ENCODE measurements around the gene LIN7A.

LIN7A gene, protein sequence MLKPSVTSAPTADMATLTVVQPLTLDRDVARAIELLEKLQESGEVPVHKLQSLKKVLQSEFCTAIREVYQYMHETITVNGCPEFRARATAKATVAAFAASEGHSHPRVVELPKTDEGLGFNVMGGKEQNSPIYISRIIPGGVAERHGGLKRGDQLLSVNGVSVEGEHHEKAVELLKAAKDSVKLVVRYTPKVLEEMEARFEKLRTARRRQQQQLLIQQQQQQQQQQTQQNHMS

DNA sequence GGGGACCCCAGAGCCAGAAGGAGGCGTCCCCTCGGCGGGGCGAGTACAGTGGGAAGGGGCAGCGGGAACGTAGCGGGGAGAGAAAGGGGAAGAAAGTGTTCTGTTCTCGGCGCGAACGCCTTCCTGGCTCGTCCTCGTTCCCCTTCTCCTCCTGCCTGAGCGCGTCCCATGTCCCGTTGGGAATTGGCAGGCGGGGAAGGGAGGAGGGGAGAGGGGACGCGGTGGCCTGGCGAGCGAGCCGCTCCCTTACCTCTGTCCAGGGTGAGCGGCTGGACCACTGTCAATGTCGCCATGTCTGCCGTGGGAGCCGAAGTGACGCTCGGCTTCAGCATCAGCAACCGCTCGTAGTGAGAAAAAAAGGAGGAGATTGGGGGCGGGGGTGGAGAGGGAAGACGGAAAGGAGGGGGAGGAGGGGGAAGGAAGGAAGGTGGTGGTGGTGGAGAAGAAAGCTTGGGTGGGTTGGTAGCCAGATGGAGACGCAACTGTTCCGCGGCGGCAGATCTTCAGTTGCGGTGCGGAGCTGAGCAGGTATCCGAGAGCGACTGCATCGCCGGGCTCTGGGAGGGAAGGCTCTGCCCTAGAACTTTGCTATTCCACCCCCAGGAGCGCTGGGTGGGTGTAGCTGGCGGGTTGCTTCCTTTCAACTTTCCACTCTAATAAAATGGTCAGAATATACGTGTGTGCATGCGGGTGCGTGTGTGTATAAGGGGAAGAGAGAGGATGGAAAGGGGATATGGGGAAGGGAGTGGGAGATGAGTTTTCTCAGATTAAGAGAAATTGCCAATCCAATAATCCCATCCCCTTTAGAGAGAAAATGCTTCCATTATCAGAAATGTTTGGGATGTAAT lies at the start of gene LIN7A:
Gene LIN7A, minus strand, starts transcription at position 544 of the 848 bp plus-strand sequence. Its CDS starts 212 bp downstream, at position 332.
- DNase-seq = peak; percentile 43

DNA sequence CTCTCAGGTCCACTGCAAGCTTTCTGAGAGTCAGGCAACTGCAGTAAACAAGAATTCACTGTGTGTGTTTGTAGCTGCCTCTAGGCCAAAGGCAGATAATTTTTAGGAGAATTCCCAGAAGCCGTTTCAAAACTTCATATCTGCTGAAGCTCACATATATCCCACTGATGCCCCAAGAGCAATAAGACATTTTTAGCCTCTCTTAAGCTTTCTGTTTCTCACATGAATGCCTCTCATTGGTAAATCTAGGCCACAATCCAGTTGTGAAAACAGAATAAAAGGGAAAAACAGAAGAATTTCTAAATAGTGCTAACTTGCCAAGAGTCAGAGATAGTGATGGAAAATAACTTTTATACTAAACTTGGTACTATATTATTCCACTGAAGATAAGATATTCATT lies 48.5 kb upstream of the LIN7A start:
- DNase-seq = no peak

DNA sequence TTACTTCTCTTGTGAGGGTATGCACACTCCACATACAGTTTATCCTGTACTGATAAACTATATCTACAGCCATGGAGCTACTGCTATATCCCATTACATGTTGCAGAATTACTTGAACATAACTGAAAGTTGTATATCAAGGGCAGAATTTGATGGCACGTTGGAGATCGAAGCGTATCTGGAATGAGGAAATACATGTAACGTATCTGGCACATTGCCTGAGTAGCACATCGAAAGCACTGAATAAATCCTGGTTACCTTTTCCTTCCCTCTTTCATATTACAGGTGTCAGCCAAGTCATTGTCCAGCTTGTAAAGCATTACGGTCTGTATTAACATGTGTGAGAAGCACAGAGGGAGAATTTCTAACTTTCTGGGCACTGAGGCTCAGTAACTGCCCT lies 42.1 kb upstream of the LIN7A start:
- DNase-seq = no peak

DNA sequence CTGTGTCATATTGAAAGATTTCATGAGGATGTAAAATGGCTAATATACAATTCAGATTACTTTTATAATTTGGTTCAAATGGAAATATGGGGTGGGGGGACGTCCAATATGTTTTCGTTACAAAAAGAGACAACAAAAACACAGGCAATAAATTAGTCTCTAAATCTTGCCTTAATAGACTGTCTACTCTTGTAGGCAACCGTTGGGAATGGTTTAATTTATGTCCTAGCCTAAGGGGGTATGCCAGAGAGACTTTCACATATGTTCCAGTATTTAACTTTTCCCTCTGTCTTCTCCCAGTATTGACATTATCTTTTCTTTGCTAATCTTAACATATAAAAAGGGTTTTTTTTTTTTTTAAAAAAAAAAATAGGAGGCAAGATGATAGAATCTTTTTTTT lies 41.5 kb upstream of the LIN7A start:
- no peak for DNase-seq

DNA sequence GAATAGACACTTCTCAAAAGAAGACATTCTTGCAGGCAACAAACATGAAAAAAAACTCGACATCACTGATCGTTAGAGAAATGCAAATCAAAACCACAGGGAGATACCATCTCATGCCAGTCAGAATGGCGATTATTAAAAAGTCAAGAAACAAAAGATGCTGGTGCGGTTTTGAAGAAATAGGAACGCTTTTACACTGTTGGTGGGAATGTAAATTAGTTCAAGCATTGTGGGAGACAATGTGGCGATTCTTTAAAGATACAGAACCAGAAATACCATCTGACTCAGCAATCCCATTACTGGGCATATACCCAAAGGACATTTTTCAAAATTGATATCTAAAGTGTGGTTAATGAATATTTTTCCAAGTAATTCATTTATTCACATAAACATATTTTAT lies 39.6 kb upstream of the LIN7A start:
- no peak for DNase-seq

DNA sequence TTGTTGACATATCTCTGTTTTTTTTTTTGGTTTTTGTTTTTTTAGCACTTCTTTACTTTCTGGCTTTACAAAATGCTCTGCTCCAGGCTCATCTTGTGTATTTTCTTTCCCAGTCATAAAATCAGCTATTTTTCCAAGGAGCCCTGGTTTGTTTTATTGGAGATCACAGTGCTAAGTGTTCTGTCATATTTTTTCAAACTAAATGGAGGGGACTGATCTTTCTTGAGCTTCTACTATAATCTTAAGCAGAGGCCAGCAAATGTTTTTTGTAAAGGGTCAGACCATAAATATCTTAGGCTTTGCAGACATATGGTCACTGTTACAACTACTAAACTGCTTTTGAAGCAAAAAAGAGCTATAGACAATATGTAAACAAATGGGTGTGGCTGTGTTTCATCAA lies 30.6 kb upstream of the LIN7A start:
- DNase-seq = no peak

DNA sequence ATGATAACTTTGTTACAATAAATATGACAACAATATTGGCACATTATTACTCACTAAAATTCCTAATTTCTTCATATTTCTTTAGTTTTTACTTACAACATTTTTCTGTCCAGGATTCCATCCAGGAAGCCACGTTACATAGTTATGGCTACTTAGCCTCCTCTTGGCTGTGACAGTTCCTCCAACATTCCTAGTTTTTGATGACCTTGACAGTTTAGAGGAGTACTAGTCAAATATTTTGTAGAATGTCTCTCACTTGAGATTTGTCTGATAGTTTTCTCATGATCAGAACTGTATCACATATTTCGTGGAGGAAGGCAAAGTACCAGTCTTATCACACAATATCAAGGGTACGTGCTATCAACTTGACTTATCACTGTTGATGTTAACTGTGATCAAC lies 29.8 kb upstream of the LIN7A start:
- no peak for DNase-seq

DNA sequence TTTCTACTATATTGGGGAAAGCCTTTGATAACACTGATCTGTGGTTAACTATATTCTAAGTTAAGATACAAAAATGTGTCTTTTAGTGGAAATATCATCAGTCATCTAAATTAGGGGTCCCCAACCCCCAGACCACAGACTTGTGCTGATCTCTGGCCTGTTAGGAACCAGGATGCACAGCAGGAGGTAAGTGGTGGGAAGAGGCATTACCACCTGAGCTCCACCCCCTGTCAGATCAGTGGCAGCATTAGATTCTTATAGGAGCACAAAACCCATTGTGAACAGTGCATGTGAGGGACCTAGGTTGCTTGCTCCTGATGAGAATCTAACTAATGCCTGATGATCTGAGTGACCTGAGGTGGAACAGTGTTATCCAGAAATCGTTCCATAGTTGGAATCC lies 28.3 kb upstream of the LIN7A start:
- no peak for DNase-seq

DNA sequence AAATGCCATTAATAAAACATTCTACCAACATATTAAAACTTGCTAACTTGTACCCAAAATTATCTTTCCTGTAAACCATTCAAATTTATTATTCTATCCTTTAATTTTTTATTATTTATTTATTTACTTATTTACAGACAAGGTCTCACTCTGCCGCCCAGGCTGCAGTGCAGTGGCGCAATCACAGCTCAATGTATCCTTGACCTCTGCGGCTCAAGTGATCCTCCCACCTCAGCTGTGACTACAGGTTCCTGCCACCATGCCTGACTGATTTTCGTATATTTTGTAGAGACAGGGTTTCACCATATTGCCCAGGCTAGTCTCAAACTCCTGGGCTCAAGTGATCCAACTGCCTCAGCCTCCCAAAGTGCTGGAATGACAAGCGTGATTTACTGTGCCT lies 20.4 kb upstream of the LIN7A start:
- DNase-seq = no peak

DNA sequence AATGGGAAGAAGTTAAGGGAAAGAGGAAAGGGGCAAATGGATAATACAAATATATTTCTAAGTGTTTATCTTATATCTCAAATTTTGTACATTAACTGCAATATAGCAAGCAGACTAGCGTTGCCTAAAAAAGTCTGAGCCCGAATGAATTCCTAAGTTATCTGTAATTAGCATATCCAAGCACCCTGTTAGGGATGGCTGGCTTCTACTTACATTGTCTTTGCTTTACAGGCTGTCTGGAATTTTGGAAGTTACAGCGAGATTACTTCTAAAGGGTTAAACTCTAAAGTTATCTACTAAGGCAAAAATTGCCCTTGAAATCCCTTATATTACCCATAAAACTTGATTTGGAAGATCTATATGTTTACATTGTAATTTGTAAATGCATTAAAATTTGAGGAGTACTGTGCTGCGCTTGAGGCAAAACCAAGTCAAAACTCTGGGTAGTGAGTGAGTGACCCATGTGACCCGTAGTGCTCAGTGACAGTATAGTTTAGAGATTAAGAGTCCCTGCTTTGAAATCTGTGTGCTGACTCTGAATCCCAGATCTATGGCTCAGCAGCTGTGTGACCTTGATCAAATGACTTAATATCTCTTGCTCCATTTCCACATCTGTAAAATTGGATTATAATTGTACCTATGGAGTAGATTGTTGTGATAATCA lies 17.3 kb upstream of the LIN7A start:
- DNase-seq = no peak

DNA sequence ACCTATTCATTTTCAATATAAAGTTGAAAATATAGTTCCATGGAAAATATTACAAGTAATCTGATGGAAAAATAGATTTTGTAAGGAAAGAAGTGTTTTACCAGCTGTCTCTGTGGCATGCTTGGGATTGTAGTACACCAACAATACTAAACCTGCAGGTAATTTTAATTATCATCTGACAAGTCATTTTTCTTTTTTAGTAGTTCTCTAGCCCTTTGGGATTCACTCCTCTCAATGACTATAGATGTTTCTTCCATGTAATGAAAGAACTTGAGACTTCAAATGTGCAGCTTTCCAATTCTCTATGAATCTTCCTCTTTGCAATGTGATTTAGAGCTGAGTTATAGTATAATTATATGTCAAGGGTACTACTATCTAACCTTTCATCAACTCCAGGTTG lies 14.7 kb upstream of the LIN7A start:
- no peak for DNase-seq

DNA sequence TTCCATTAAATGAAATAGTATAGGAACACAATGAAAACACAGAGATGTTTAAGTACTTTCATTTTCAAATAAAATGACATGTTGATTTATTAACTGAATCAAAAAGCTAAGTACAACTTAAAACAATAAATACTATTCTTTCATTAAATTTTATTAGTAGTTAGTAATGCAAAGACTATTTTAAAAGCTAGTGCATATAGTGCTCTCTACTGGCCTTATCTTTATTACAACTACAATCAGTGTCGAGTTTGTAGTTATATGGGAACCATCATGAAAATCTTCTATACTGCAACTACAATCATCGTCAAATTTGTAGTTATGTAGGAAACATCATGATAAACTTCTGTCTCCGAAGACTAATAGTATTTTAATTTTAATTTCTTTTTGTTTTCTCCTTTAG lies 8.9 kb upstream of the LIN7A start:
- DNase-seq = no peak

DNA sequence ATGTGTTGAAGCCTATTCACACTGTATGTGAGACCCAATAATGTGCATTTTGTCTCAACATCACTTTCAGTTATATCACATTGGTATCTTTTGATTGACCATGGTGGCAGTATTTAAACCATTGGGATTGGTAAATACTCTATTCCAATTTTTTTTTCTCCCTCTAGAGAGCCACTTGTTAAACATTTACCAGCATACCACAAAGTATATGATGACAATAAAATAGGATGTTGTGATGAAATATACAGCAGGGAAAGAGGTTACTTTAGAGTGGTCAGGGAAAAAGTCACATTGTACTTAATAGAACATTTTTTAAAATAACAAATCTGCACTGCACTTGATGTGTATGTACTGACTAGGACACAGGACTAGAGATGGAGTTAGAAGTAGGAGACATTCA lies 5.6 kb upstream of the LIN7A start:
- DNase-seq = no peak

DNA sequence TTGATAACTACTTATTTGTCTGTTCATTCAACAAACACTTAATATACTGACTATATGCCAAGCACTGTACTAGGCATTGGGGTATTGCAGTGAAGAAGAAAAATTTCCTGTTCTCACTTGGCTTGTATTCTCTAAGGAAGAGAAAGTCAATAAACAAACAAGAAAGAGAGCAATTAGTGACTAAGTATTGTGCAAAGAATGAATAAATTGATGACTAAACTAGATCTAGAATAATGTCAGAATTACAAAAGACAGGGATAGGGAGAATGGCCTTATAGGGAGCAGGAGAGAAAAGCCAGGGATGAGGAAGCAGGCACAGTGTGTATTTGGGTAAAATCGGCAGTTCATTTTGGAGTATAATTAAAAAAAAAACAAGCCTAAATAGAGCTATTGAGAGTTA lies 4.2 kb upstream of the LIN7A start:
- DNase-seq = no peak

DNA sequence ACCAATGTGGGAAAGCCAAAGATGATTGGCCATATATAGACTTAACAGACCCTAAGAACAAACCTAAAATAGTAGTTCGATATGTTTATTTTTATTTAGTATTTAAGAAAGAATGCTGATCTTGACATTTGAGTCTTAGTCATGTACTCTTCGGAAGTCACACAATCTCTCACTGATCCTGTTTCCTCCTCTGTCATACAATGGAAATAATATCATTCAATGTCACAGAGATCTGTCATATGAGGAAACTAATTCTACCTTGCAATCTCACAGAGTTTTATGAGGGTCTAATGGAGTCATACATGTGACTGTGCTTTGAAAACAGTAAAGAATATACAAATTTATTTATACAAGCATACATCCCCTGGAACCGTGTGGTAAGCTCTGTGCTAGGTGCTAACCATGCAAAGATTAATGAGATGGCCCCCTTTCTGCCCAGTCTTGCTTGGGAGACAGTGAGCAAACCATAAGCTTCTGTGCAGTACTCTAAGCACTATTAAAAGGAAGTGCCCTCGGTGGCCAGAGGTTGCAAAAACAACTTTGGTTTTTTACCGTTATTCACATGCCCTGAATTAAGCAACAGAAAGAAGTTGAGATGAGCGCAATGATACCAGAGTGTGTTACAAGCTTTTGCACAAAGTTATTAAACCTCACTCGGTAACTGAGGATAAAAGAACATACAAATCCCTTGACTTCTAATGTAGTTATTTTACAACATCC lies 1.7 kb upstream of the LIN7A start:
- DNase-seq = no peak

DNA sequence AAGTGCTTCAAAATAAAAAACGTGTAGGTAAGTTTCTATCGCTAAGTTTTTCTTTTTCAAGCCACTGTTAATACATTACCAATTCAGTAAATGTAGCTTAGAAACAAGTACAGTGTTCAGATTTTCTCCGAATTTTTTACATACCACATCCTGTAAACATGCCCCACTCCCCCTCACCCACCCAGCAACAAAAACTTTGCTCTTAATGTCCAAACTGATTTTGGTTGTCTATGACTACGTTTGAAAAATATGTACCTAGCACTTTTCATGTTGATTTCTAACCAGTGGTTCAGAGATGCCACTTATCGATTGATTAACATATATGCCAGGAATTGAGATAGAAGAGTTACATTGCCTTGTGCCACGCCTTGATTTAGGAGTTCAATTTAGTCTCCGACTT lies 663 bp upstream of the LIN7A start:
- no peak for DNase-seq

DNA sequence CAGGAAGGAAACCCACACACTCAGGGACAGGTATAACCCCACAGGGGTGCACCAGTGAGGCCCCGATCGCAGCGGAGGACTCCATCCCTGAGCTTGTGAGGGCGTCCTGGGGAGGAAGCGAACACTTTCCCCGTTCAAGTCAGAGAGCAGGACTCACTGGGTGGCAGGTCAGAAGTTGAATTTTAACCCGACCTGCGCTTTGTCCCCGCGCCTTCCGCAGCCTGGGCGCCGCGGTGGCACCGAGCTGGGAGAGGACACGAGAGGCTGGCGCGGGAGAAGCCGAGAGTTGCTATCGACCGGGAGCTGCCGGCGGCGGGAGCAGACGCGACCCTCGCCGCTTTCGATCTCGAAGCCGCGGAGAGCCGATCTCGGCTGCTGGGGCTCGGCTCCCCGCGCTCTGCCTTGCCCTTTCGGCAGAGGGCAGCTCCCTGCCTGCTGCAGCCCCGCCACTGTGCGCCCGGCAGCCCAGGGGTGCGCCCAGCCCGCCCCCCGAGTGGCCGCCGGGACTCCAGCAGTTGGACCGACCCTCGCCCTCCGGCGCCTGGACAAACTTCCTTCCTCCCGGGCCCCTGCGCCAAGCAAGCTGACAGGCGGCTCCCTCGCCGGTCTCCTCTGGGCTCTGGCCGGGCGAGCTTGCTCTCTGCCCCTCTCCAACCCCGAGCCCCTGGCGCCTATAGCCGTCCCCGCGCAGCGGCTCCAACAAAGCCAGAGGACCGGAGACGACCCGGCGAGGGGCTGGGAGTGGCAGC lies 918 bp downstream of the LIN7A start:
- DNase-seq = no peak

DNA sequence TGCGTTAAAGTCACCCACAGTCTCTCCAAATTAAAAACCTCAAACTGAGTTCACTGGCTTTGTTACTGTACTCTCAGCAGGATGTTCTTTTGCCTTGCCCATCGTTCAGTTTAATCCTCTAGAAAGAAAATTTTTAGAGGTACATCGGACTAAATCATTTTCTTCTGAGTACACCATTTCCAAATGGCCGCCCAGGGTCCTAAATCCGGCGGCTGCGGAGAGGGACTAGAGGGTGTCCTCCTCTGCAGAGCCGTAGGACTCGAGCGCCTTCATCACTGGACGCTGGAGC lies 1.4 kb downstream of the LIN7A start:
- DNase-seq = peak; percentile 30

DNA sequence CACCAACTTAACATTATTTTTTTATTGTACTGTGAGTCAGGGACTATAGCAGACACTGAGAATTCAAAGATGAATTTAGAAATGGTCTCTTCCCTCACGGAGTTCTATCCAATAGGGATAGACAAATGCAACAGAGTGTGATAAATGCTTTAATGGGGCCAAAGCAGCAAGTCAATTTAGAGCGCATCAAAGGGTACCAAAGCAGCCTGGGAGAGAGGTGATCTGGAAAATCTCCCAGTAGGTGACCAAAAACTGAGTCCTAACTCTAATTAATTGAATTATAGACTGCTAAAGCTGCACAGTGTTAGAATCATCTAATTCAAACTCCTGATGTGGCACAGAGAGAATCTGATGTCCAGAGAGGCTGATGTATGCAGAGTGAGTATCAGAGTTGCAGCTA lies 2.6 kb downstream of the LIN7A start:
- no peak for DNase-seq

DNA sequence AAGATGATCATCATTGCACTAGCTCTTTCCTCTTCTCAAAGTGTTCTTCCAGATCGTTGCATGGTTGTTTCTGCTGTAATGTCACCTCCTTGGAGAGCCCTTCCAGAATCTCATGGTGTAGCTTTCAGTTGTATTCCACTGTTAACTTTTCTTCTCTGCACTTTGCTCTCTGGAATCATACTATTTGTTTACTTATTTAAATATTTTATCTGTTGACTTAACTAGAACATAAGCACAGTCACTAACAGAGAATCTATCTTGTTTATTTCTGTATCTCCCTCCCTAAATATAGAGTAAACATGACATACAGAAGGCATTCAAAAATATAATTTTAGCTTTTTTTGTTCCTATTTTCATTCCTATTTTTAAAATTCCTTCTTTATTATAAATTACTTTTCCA lies 11.8 kb downstream of the LIN7A start:
- DNase-seq = no peak

DNA sequence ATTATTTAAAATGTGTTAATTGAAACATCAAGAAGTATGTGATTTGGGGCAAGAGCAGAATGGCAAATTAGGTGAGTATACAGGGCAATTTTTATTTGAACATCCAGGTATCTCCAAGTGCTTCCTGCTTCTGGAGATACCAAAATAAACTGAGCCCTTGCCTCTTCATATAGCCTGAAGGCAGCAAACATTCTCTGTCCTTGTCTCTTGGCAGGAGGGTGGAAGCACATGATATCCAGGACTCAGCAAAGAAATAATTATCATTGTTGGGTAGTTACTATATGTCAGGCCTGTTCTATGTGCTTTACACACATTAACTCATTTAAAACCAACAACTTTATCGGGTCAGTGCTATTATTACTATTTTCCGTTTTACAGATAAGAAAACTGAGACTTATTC lies 12.5 kb downstream of the LIN7A start:
- DNase-seq = no peak

DNA sequence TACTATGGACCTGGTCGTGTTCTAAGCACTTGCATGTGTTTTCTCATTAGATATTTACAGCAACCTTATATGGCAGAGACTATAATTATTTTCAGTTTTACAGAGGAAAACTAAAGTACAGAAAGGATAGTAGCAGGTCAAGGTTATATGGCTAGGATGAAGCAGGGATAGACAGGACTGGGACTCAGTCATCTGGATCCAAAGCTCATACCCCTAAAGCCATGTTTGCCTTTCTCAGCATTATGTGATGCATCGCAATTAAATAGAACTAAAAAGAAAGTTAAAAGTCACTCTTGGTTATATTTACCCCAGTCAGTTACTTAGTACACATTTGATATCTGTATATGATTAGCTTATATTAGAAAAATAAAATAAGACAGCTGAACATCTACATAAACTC lies 13.3 kb downstream of the LIN7A start:
- no peak for DNase-seq

DNA sequence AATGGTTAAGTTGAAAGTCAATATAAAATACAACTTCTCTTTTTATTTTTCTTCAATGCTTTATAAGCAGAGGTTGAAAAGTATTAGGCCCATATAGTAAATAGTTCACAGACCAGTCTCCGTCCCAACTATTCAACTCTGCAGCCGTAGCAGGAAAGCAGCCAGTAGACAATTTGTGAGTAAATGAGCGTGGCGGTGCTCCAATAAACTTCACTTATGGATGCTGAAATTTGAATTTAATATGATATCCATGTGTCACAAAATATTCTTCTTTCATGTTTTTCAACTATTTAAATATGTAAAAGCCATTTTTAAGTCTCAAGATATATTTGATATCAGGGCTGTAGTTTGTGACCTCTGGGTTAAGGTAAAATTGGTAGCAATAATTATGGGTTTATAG lies 17.7 kb downstream of the LIN7A start:
- DNase-seq = no peak
